ENCODE data around the gene SFMBT1.

SFMBT1 gene

DNA sequence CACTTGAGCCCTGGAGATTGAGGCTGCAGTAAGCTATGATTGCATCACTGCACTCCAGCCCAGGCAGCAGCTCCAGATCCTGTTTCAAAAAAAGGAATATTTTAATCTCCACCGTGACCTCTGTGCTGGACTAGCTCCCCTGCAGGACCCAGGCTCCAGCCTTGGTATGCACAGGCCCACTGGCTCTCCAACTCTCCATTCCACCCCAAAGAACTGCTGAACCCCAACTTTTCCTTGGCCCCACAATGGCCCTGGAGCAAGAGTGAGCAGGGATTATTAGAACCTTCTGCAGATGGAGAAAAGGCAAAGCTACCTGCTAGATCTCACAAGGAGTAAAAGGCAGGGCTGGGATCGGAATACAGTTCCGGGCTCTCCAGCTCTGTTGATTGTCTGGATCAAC, 32.8 kb upstream of the SFMBT1 start:
- TF ChIP-seq, protein P1, sequence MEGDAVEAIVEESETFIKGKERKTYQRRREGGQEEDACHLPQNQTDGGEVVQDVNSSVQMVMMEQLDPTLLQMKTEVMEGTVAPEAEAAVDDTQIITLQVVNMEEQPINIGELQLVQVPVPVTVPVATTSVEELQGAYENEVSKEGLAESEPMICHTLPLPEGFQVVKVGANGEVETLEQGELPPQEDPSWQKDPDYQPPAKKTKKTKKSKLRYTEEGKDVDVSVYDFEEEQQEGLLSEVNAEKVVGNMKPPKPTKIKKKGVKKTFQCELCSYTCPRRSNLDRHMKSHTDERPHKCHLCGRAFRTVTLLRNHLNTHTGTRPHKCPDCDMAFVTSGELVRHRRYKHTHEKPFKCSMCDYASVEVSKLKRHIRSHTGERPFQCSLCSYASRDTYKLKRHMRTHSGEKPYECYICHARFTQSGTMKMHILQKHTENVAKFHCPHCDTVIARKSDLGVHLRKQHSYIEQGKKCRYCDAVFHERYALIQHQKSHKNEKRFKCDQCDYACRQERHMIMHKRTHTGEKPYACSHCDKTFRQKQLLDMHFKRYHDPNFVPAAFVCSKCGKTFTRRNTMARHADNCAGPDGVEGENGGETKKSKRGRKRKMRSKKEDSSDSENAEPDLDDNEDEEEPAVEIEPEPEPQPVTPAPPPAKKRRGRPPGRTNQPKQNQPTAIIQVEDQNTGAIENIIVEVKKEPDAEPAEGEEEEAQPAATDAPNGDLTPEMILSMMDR (IDR thresholded peaks at IDR 0.05; ENCODE audit: extremely low read depth, missing control alignments) = no peak
- DNase-seq (ENCODE audit: low spot score) = no peak

DNA sequence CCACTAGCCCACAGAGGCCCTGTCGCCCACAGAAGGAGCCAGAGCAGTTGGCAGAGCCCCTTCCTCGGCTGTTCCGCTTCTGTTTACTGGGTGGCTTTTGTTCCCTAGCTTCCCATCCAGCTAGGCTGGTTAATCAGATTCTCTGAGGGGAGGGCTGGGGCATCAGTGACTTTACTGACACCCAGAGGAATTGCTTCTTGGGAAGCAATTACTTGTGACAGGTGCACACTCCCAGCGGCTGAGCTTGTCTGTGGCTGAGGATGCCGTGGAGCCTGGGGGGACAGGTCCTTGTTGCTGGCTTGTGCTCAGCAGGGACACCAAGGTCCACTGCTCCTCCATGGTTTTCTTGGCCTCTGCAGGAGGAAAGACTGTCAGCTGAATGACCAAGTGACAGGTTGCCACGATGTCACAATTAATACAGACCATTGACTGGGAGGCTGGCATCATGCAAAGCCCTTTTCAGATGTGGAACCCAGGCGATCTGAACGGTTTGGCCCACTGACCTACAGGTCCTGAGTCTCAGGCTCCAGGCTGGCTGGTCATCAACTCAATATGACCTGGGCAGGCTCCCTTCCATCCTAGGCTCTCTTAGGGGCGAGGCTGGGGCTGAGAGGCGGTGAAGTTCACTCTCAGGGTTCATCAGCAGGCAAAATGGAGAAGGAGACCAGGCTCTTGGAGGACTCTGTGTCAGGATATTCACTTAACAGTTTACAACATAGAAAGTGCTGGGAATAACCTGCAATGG, 31.8 kb upstream of the SFMBT1 start:
- no peak for DNase-seq (ENCODE audit: low spot score)
- TF ChIP-seq, protein P1 (IDR thresholded peaks at IDR 0.05; ENCODE audit: extremely low read depth, missing control alignments) = no peak

DNA sequence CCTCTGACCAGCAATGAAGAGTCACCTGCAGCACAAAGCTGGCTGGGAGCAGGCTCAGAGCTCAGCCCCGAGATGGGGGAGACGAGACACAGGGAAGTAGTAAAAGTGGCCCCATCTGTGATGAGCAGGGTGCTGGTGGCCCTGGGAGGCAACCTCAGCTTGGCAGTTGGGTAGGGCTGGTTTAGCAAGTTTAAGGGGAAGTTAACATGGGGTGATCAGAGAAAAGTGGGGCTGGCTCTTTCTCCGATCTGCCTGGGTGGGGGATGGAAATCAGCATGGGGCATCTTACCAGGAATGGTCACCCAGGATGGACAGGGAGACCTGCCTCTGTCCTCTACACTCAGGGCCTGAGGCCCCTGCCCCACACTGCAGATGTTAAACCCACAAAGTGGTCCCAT, 29.9 kb upstream of the SFMBT1 start:
- TF ChIP-seq, protein P1 (IDR thresholded peaks at IDR 0.05; ENCODE audit: extremely low read depth, missing control alignments) = no peak
- no peak for DNase-seq (ENCODE audit: low spot score)

DNA sequence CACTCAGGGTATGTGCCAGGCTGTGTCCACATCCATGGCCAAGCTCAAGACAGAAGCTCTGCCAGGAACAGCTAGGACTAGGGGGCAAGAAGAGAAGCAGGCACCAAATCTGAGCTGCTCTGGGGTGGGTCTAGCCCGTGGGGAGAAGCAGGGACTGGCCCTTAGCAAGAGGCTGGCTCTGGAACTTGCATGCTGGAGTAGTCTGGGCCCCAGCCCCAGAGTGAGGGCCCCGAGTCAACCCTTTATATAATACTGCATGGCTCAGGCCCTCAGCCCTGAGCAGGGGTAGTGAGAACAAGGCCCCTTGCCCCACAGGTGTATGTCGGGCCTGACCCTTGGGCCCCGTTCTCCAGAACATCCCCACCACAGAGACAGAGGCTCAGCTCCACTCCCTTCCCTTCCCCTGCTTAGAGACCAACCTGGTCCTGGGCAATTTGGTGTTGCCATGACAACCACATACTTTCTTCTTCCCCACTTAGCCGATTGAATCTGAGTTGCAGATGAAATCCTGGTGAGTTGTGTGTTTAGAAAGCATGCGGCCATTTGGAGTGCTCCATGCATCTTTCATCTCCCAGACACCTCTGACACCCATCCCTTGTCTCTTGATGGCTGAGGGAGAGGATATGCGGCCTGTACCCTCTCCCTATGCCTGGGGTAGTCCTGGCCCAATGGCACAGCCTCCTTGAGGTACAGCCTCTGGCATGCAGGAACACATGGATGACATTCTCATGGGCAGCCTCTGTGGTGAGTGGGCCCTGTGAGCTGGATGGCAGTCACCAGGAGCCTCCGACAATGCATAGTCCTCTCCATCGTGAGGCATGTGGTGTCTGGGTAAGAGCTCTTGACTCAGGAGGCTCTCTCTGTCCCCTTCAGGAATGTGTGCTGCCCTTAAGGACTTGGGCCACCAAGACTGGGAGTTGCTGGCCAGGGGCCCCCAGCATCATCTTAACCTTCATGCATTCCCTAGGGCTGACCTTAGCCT, 29.2 kb upstream of the SFMBT1 start:
- DNase-seq (ENCODE audit: low spot score) = no peak
- TF ChIP-seq, protein P1 (IDR thresholded peaks at IDR 0.05; ENCODE audit: extremely low read depth, missing control alignments) = no peak

DNA sequence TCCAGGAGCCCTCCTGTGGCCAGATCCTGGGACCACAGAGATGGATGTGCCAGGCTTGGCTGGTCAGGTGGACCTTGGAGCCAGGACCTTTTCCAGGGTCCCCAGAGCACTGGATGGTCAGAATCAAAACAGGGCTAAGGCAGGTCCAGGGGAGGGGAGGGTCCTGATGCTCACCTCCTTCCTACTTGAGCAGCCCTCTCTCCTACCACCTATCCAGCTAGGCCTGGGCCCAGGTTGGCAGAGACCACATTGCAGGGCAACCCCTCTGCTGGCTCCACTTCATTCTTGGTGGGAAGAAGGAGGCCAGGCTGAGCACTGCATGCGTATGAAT, 28.5 kb upstream of the SFMBT1 start:
- no peak for DNase-seq (ENCODE audit: low spot score)
- TF ChIP-seq, protein P1 (IDR thresholded peaks at IDR 0.05; ENCODE audit: extremely low read depth, missing control alignments) = no peak

DNA sequence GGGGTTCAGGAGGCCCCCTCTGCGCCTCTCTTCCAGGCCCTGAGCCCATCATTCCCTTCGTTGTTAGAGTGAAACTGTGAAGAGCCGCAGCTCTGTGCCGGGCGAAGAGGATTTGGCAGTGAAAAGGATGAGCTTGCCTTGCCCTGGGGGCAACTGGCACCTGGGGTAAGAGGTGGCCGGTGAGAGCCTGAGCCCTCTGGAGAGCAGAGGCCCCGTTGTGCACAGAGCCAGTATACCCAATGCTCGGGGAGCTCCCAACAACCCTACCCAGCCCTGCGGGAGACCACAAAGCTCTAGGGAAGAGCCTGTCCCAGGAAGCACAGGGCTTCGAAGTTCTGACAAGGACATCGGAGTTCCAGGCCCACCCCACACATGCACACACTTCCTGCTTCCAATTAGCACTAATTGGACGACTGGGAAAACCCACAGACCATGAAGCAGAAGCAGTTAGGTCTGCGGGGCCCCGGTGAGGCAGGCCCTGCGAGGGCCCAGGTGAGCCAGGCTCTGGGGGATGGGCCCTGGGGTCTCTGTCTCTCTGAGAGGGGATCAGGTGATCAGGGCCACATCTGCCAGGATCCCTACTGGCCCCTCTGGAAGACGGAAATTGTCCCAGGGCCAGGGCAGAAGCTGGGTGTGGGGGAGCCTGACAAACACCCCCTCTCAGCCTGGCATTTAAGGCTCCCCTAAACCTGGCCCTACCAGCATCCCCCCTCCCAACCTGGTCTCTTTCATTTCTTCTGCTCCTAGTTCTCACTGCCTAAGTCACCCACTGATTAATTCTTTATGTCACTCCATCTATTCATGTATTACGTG, 27.9 kb upstream of the SFMBT1 start:
- TF ChIP-seq, protein P1 (IDR thresholded peaks at IDR 0.05; ENCODE audit: extremely low read depth, missing control alignments) = no peak
- no peak for DNase-seq (ENCODE audit: low spot score)
